Measurements from ENCODE around the gene MED8.

MED8 gene

DNA sequence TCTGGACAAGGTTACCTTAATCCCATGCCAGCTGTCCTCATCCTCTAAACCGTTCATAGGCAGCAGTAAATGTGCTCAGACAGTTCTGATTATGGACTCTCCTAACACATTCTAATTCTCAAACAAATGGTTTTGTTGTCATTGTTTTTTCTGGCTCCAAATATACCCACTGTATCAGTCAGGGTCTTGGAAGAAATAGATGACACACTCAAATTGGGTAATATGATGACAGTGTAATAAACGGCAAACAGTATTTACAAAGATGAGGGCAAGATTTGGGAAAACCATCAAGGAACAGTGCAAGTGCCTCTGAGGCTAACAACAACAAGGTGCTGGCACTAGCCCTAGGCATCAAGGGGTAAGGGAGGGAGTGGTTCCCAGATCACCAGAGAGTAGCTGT lies 35.1 kb downstream of the MED8 start:
- peaks cover 7% of the 10 kb centered on the region for H3K4me1 ChIP-seq (ENCODE audit: low read depth, poor library complexity, severe bottlenecking)
- H2AFZ ChIP-seq (ENCODE audit: low read depth): no peak overlapping the region
- no peak overlapping the region for H3K4me3 ChIP-seq (IDR thresholded peaks at IDR 0.05; ENCODE audit: insufficient read depth, low read depth, low read length)
- TF ChIP-seq, protein P1, sequence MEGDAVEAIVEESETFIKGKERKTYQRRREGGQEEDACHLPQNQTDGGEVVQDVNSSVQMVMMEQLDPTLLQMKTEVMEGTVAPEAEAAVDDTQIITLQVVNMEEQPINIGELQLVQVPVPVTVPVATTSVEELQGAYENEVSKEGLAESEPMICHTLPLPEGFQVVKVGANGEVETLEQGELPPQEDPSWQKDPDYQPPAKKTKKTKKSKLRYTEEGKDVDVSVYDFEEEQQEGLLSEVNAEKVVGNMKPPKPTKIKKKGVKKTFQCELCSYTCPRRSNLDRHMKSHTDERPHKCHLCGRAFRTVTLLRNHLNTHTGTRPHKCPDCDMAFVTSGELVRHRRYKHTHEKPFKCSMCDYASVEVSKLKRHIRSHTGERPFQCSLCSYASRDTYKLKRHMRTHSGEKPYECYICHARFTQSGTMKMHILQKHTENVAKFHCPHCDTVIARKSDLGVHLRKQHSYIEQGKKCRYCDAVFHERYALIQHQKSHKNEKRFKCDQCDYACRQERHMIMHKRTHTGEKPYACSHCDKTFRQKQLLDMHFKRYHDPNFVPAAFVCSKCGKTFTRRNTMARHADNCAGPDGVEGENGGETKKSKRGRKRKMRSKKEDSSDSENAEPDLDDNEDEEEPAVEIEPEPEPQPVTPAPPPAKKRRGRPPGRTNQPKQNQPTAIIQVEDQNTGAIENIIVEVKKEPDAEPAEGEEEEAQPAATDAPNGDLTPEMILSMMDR (conservative IDR thresholded peaks at IDR 0.05; ENCODE audit: low read depth, low read length): no peak
- peaks cover 8% of the 10 kb centered on the region for H3K79me2 ChIP-seq (ENCODE audit: insufficient read depth, low read depth)
- no peaks in the 10 kb centered on the region for H4K20me1 ChIP-seq (ENCODE audit: insufficient read depth)
- H3K4me2 ChIP-seq: no peak overlapping the region
- no peak overlapping the region for H3K27ac ChIP-seq
- H3K9ac ChIP-seq: no peak overlapping the region
- H3K27me3 ChIP-seq (ENCODE audit: insufficient read depth, low read depth): no peaks in the 10 kb centered on the region
- no peaks in the 10 kb centered on the region for H3K36me3 ChIP-seq (ENCODE audit: insufficient read depth)

- TF ChIP-seq, protein P1 (conservative IDR thresholded peaks at IDR 0.05; ENCODE audit: low read depth, low read length): no peak
- H3K4me2 ChIP-seq: no peak overlapping the region
Observed at GRCh38 chr1:43352881-43353280, 36.7 kb downstream of the MED8 start.

GRCh38 chr1:43352351-43352705 lies 37.3 kb downstream of the MED8 start:
- no peak overlapping the region for H2AFZ ChIP-seq (ENCODE audit: low read depth)

More at GRCh38 chr1:43352881-43353280, 36.7 kb downstream of the MED8 start:
- Histone ChIP-seq H3K79me2 (ENCODE audit: insufficient read depth, low read depth) (no peaks in the 10 kb centered on the region), H2AFZ (ENCODE audit: low read depth) (no peak overlapping the region), H3K36me3 (ENCODE audit: insufficient read depth) (no peaks in the 10 kb centered on the region), H3K9ac (no peak overlapping the region), H3K4me3 (IDR thresholded peaks at IDR 0.05; ENCODE audit: insufficient read depth, low read depth, low read length) (no peak overlapping the region), H3K27ac (no peak overlapping the region), H3K27me3 (ENCODE audit: insufficient read depth, low read depth) (no peaks in the 10 kb centered on the region), H4K20me1 (ENCODE audit: insufficient read depth) (no peaks in the 10 kb centered on the region), H3K4me1 (ENCODE audit: low read depth, poor library complexity, severe bottlenecking) (peaks cover 7% of the 10 kb centered on the region)

DNA sequence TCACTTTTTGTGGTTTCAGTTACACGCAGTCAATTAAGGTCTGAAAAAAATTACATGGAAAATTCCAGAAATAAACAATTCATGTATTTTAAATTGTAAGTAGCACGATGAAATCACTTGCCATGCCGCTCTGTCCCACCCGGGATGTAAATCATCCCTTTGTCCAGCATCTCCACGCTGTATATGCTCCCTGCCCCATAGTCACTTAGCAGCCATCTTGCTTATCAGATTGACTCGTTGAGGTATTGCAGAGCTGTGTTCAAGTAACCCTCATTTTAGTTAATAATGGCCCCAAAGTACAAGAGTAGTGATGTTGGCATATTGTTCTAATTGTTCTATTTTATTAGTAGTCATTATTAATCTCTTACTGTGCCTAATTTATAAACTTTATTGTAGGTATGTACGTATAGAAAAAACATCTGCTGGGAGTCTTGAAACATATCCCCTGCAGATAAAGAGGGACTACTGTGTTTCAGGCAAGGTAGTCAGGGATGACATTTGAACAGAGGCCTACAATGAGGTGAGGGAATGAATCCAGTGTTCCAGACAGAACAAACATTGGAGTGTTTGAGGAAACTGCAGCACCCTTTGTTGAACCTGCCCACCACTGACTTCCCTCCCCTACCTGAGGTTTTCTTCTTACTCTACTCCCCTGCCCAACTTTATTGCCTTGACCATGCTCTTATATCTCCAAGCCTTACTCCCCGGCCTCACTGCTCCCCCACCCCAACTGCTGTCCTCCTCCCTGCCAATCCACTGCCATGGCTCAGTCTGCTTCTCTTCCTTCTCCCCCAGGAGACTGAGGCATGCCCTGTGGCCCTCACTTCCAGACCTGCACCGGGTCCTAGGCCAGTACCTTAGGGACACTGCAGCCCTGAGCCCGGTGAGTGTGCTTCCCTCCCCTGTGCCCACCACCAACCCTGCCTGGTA lies 37.9 kb downstream of the MED8 start:
- Histone ChIP-seq H3K9ac (no peak overlapping the region), H4K20me1 (ENCODE audit: insufficient read depth) (no peaks in the 10 kb centered on the region), H3K4me3 (IDR thresholded peaks at IDR 0.05; ENCODE audit: insufficient read depth, low read depth, low read length) (no peak overlapping the region), H3K36me3 (ENCODE audit: insufficient read depth) (no peaks in the 10 kb centered on the region), H3K4me2 (no peak overlapping the region), H3K79me2 (ENCODE audit: insufficient read depth, low read depth) (no peaks in the 10 kb centered on the region), H3K27me3 (ENCODE audit: insufficient read depth, low read depth) (no peaks in the 10 kb centered on the region), H3K4me1 (ENCODE audit: low read depth, poor library complexity, severe bottlenecking) (no peaks in the 10 kb centered on the region), H3K27ac (no peak overlapping the region), H2AFZ (ENCODE audit: low read depth) (no peak overlapping the region)
- TF ChIP-seq, protein P1 (conservative IDR thresholded peaks at IDR 0.05; ENCODE audit: low read depth, low read length): no peak

More at GRCh38 chr1:43352351-43352705, 37.3 kb downstream of the MED8 start:
- TF ChIP-seq, protein P1 (conservative IDR thresholded peaks at IDR 0.05; ENCODE audit: low read depth, low read length): no peak
- no peak overlapping the region for H3K9ac ChIP-seq
- H3K4me1 ChIP-seq (ENCODE audit: low read depth, poor library complexity, severe bottlenecking): peaks cover 2% of the 10 kb centered on the region
- H3K36me3 ChIP-seq (ENCODE audit: insufficient read depth): no peaks in the 10 kb centered on the region
- no peaks in the 10 kb centered on the region for H3K79me2 ChIP-seq (ENCODE audit: insufficient read depth, low read depth)
- no peaks in the 10 kb centered on the region for H3K27me3 ChIP-seq (ENCODE audit: insufficient read depth, low read depth)
- H3K27ac ChIP-seq: no peak overlapping the region
- H4K20me1 ChIP-seq (ENCODE audit: insufficient read depth): no peaks in the 10 kb centered on the region
- H3K4me2 ChIP-seq: no peak overlapping the region
- H3K4me3 ChIP-seq (IDR thresholded peaks at IDR 0.05; ENCODE audit: insufficient read depth, low read depth, low read length): no peak overlapping the region

Data from KMS-11 (cell line).